Measurements from ENCODE around the gene RBBP7. TPM values are rescaled to one million over a fixed set of nuclear protein-coding genes. Genes with fewer than 3 reads are reported as not detected.

Gene RBBP7
- total RNA-seq, 2 experiments from 2014 or later: 197 to 201 TPM

DNA sequence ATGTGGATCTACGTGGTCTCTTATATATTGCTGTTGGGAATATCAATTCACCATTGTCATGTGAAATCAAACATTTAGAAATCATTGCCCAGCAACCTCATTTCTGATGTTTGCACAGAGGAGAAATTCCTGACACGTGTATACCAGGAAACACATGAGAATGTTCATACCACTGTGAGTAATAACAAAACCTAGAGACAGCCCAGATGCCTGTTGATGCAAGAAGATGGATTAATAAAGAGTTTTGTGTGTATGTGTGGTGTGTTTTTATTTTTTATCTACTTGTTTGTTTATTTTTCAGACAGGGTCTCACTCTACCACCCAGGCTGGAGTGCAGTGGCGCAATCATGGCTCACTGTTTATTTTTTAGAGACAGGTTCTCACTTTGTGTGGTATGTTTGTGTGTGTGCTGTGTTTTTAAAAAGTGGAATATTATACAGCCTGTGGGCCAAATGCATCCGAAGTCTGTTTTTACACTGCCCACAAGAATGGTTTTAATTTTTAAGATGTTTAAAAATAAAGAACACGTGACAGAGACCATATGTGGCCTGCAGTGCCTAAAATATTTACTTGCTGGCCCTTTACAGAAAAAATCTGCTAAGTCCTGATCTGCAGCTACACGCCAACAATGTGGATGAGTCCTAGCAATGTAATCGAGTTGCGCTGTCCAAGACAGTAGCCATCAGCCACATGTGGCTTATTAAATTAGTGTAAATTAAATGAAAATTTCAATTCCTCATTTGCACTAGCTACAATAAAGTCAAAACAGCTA lies 44.7 kb downstream of the RBBP7 start:
- Mint-ChIP-seq H3K4me3 (no peak overlapping the region), H3K27ac (no peak overlapping the region), H3K9me3 (no peaks in the 10 kb centered on the region), H3K36me3 (ENCODE audit: low read depth) (peaks cover 16% of the 10 kb centered on the region), H3K4me1 (ENCODE audit: low read depth) (peaks cover 19% of the 10 kb centered on the region), H3K27me3 (no peaks in the 10 kb centered on the region)
- intact Hi-C loops (cut with micrococcal nuclease): no loop called here
- ATAC-seq (no peak), DNase-seq (no peak)
- ChIA-PET CTCF (interaction anchor here (0.9 to 2.5 kb wide), 8 partner anchors 27 to 221 kb away, joined by 3 to 15 read pairs (median 4); no protein-coding TSS in a partner anchor), POLR2A (interaction anchor here (1.1 kb wide), 1 partner anchor 26 kb away, joined by 3 read pairs; no protein-coding TSS in a partner anchor)
- TF ChIP-seq CTCF (IDR thresholded peaks at IDR 0.05): no peak

GRCh38 chrX:16822723-16823122 lies 47.4 kb downstream of the RBBP7 start:
- no peak for TF ChIP-seq CTCF (IDR thresholded peaks at IDR 0.05)
- ChIA-PET CTCF (interaction anchor here (1.3 kb wide), 1 partner anchor 224 kb away, joined by 3 read pairs; no protein-coding TSS in a partner anchor), POLR2A (interaction anchor here (0.6 kb wide), 1 partner anchor 13 kb away, joined by 3 read pairs; no protein-coding TSS in a partner anchor)
- Mint-ChIP-seq H3K36me3 (ENCODE audit: low read depth) (peaks cover 16% of the 10 kb centered on the region), H3K9me3 (no peaks in the 10 kb centered on the region), H3K27ac (peak overlapping the region; percentile 42), H3K4me3 (no peak overlapping the region), H3K4me1 (ENCODE audit: low read depth) (peaks cover 19% of the 10 kb centered on the region), H3K27me3 (no peaks in the 10 kb centered on the region)
- DNase-seq (peak; percentile 7), ATAC-seq (peak; percentile 60)
- intact Hi-C loops (cut with micrococcal nuclease): no loop called here

DNA sequence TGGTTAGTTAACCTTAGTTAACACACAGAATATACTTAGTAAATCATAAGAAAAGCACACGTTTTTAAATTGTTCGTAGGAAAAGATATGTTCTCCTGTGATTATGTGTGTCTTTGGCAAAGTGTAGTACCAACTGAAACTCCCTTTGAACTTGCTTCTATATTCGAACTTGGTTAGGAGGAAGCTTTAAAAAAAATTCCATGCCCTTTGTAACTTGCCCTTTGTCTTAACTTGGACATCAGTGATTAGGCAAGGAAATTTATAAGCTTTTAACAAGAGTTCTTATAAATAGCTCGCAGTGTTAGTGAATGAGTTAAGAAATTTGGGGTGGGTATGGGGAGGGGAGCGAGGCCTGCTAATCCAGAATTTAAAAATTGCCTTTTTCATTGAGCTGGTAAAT lies 50.5 kb downstream of the RBBP7 start:
- ATAC-seq: no peak
- peaks cover 16% of the 10 kb centered on the region for H3K36me3 Mint-ChIP-seq (ENCODE audit: low read depth)
- H3K4me3 Mint-ChIP-seq: no peak overlapping the region
- H3K4me1 Mint-ChIP-seq (ENCODE audit: low read depth): peaks cover 12% of the 10 kb centered on the region
- intact Hi-C loops (cut with micrococcal nuclease): no loop called here
- ChIA-PET POLR2A (no interaction called here), CTCF (no interaction called here)
- no peak overlapping the region for H3K27ac Mint-ChIP-seq
- TF ChIP-seq CTCF (IDR thresholded peaks at IDR 0.05): no peak
- no peaks in the 10 kb centered on the region for H3K9me3 Mint-ChIP-seq
- no peak for DNase-seq
- no peaks in the 10 kb centered on the region for H3K27me3 Mint-ChIP-seq

DNA sequence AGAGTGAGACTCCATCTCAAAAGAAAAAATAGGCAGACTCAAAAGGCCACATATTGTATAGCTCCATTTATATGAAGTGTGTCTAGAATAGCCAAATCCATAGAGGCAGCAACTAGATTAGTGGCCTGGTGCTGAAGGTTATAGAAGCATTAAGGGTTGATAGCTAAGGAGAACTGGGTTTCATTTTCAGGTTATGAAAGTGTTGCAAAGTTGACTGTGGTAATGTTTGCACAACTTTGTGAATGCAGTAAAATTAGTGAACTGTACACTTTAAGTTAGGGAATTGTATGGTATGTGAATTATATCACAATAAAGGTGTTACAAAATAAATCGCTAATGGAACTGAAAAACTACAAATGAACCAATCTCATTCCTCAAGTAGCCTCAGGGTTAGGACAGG lies 55.6 kb downstream of the RBBP7 start:
- no peak for DNase-seq
- peaks cover 13% of the 10 kb centered on the region for H3K36me3 Mint-ChIP-seq (ENCODE audit: low read depth)
- peaks cover 7% of the 10 kb centered on the region for H3K4me1 Mint-ChIP-seq (ENCODE audit: low read depth)
- intact Hi-C loops (cut with micrococcal nuclease): no loop called here
- no peak for ATAC-seq
- TF ChIP-seq CTCF (IDR thresholded peaks at IDR 0.05): no peak
- H3K27me3 Mint-ChIP-seq: no peaks in the 10 kb centered on the region
- H3K27ac Mint-ChIP-seq: no peak overlapping the region
- H3K9me3 Mint-ChIP-seq: no peaks in the 10 kb centered on the region
- ChIA-PET POLR2A (no interaction called here), CTCF (no interaction called here)
- H3K4me3 Mint-ChIP-seq: no peak overlapping the region

DNA sequence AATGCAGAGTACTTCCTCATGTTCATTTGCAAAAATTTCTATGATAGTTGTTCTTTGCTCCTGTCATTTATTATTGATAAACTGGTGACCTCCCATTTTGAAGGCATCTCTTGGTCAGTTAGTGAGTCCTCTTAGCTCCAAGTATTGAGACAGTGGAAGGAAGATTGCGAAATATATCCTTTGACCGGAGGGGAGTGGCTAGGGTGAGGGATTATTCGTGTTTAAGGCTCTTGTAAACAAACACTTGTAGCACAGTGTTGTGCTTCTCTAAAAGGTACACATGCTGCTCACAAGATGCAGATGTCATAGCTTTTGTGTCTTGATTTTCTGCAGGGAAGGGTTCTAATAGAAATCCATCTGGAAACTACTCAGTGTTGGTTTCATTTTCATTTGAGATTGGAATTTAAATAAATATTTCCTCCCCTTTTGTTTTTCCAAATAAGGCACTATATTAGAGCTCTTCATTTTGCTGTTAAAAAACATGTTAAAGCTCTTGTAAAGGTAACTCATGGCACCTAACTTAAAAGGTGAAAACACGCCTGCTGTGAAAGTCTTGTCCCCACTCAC lies 62.1 kb downstream of the RBBP7 start:
- H3K4me1 Mint-ChIP-seq (ENCODE audit: low read depth): peaks cover 18% of the 10 kb centered on the region
- no peak for TF ChIP-seq CTCF (IDR thresholded peaks at IDR 0.05)
- POLR2A ChIA-PET: interaction anchor here (2.0 kb wide), 1 partner anchor 10 kb away, joined by 5 read pairs; no protein-coding TSS in a partner anchor
- no peaks in the 10 kb centered on the region for H3K9me3 Mint-ChIP-seq
- peak overlapping the region; percentile 24 for H3K27ac Mint-ChIP-seq
- intact Hi-C loops (cut with micrococcal nuclease): no loop called here
- H3K4me3 Mint-ChIP-seq: no peak overlapping the region
- CTCF ChIA-PET: no interaction called here
- ATAC-seq (no peak), DNase-seq (no peak)
- no peaks in the 10 kb centered on the region for H3K27me3 Mint-ChIP-seq
- H3K36me3 Mint-ChIP-seq (ENCODE audit: low read depth): peaks cover 14% of the 10 kb centered on the region

Data from activated CD8-positive, alpha-beta T cell treated with anti-CD3 and anti-CD28 coated beads for 36 hours (primary cell).